RPMI7951 (cell line): ENCODE measurements around the gene ITGB2. TPM values are rescaled to one million over a fixed set of nuclear protein-coding genes. Genes with fewer than 3 reads are reported as not detected.
"Not testable (repeated sequence)": the region's sequence is repeated elsewhere in the genome, so short reads cannot be mapped to it uniquely, and the experiment has no call there.

Experiments
- DNase-seq: peaks from one replicate; pipeline ENCODE4 v3.0.0-alpha.2; 2012; ENCODE audit warnings: low read depth
- total RNA-seq: library from RNA; depleted of rRNA; stranded (reverse); fragments of >200 nt; shearing (Covaris generic); gene quantifications from 2 replicates; pipeline ENCODE4 v1.2.3, GENCODE V29; 2014

The ITGB2 gene
- total RNA-seq, 1 experiment from 2014 or later: not detected

- no peak for DNase-seq
Measured at GRCh38 chr21:44884097-44884496, 36.6 kb downstream of the ITGB2 start.

GRCh38 chr21:44883250-44883649 is 37.4 kb downstream of the ITGB2 start:
- DNase-seq: no peak

GRCh38 chr21:44881198-44881872 is 39.4 kb downstream of the ITGB2 start:
- DNase-seq: peak; percentile 53

- DNase-seq: peak; percentile 24
Measured at GRCh38 chr21:44880405-44881197, 40.1 kb downstream of the ITGB2 start.

- DNase-seq: not testable (repeated sequence)
Measured at GRCh38 chr21:44879238-44879637, 41.5 kb downstream of the ITGB2 start.

- DNase-seq: no peak
Measured at GRCh38 chr21:44878053-44878982, 42.4 kb downstream of the ITGB2 start.

- no peak for DNase-seq
Measured at GRCh38 chr21:44876849-44877575, 43.7 kb downstream of the ITGB2 start.

GRCh38 chr21:44875316-44875700 is 45.4 kb downstream of the ITGB2 start:
- peak; percentile 73 for DNase-seq

- peak; percentile 49 for DNase-seq
Measured at GRCh38 chr21:44874497-44875315, 46.0 kb downstream of the ITGB2 start.

- no peak for DNase-seq
Measured at GRCh38 chr21:44874240-44874496, 46.5 kb downstream of the ITGB2 start.

- DNase-seq: peak; percentile 92
Measured at GRCh38 chr21:44873356-44874239, 47.1 kb downstream of the ITGB2 start, which contains the start of gene PTTG1IP. TSS of gene PTTG1IP (minus strand) at chr21:44873690. CDS start at chr21:44873616, 74 bp downstream.

- peak; percentile 73 for DNase-seq
Measured at GRCh38 chr21:44872649-44873355, 47.9 kb downstream of the ITGB2 start.

- no peak for DNase-seq
Measured at GRCh38 chr21:44872323-44872648, 48.4 kb downstream of the ITGB2 start.

GRCh38 chr21:44871576-44872269 is 49.0 kb downstream of the ITGB2 start:
- DNase-seq: peak; percentile 78

- DNase-seq: peak; percentile 49
Measured at GRCh38 chr21:44870748-44871495, 49.8 kb downstream of the ITGB2 start.

GRCh38 chr21:44869781-44870747 is 50.6 kb downstream of the ITGB2 start:
- DNase-seq: peak; percentile 97

GRCh38 chr21:44868707-44869106 is 52.0 kb downstream of the ITGB2 start:
- DNase-seq: no peak
